GM12878 (cell line): ENCODE data around the gene TCF4. TPM values are rescaled to one million over a fixed set of nuclear protein-coding genes. Genes with fewer than 3 reads are reported as not detected.

ENCODE experiments used
- ATAC-seq: fragments of 200-7000 bp; cut with Tn5 transposase; 3 replicates; pipeline ENCODE4 v1.9.1; 2020; ENCODE audit warnings: mild to moderate bottlenecking, moderate library complexity
- BruUV-seq: library from RNA; stranded (reverse); fragments of 400-500 nt; replicated peaks from 2 replicates; lab custom pipeline; 2021; lab: Mats Ljungman, UMichigan
- CTCF ChIA-PET: fragments of 300-600 bp; sonication (Branson Sonifier 250); formaldehyde crosslinking; extraction: SDS; loops from one replicate; lab custom pipeline; 2021; ENCODE audit warnings: inconsistent platforms; lab: Yijun Ruan, JAX
- POLR2A ChIA-PET: fragments of 350-600 bp; formaldehyde crosslinking; extraction: SDS; loops from one replicate; lab custom pipeline; 2021; ENCODE audit warnings: inconsistent platforms; lab: Charles Lee
- RAD21 ChIA-PET: fragments of 300-600 bp; sonication (Branson Sonifier 250); formaldehyde crosslinking; loops from one replicate; lab custom pipeline; 2023; ENCODE audit warnings: antibody characterized with exemption; ENCODE audit not compliant: unreplicated experiment; lab: Charles Lee
- SMC1A ChIA-PET: fragments of 300-600 bp; sonication (Branson Sonifier 250); formaldehyde crosslinking; loops from one replicate; lab custom pipeline; 2023; ENCODE audit not compliant: unreplicated experiment, uncharacterized antibody; lab: Charles Lee
- DNase-seq: peaks from one replicate; pipeline ENCODE4 v3.0.0-alpha.2; 2011; ENCODE audit warnings: low read depth, low spot score
- FAIRE-seq: peaks from 3 replicates; lab custom pipeline; 2011; peaks lifted over from hg19 to GRCh38; lab: Jason Lieb, UNC
- H2AFZ ChIP-seq: 2 replicates; pipeline ENCODE4 v1.6.0; 2011; ENCODE audit warnings: low read depth, low read length, control low read depth; ENCODE audit not compliant: control insufficient read depth
- H3K27ac ChIP-seq: 2 replicates; pipeline ENCODE4 v1.5.1; 2011; ENCODE audit warnings: control low read depth; ENCODE audit not compliant: control insufficient read depth, insufficient read depth
- H3K27me3 ChIP-seq, 2 experiments: replicated peaks in 1 of 2; 2 replicates each; pipeline versions ENCODE4 v1.6.0 to v1.6.1; 2011; ENCODE audit warnings: low read length in 1 of 2; ENCODE audit not compliant: control insufficient read depth in 2 of 2, insufficient read depth in 2 of 2
- H3K36me3 ChIP-seq, 2 experiments: 2 replicates each; pipeline ENCODE4 v1.5.1; 2011; ENCODE audit warnings: low read length in 1 of 2; ENCODE audit not compliant: control insufficient read depth in 2 of 2, insufficient read depth in 2 of 2
- H3K4me1 ChIP-seq: 2 replicates; pipeline ENCODE4 v1.6.1; 2011; ENCODE audit warnings: mild to moderate bottlenecking, low read length, moderate library complexity, mixed read lengths; ENCODE audit not compliant: control insufficient read depth, insufficient read depth
- H3K4me2 ChIP-seq: 2 replicates; pipeline ENCODE4 v1.6.0; 2011; ENCODE audit warnings: control low read depth; ENCODE audit not compliant: control insufficient read depth, insufficient read depth
- H3K4me3 ChIP-seq: fragments of 200-600 bp; sonication (generic); 2 replicates; pipeline ENCODE4 v1.5.1; 2016
- H3K79me2 ChIP-seq: 2 replicates; pipeline ENCODE4 v1.6.0; 2011; ENCODE audit warnings: low read length; ENCODE audit not compliant: control insufficient read depth, insufficient read depth
- H3K9ac ChIP-seq: 2 replicates; pipeline ENCODE4 v1.8.0; 2011; ENCODE audit warnings: low read length, control low read depth, mixed read lengths; ENCODE audit not compliant: control insufficient read depth, insufficient read depth
- H3K9me3 ChIP-seq: replicated peaks from 3 replicates; pipeline ENCODE4 v1.5.1; 2011; ENCODE audit warnings: mild to moderate bottlenecking, low read length; ENCODE audit not compliant: control insufficient read depth, insufficient read depth
- H4K20me1 ChIP-seq: 2 replicates; pipeline ENCODE4 v1.6.0; 2011; ENCODE audit not compliant: control insufficient read depth, insufficient read depth
- BCL11A ChIP-seq: IDR thresholded peaks from 2 replicates; pipeline ENCODE4 v1.6.1; 2011; ENCODE audit warnings: low read depth, low read length
- CHD4 ChIP-seq: fragments of 200-600 bp; sonication (generic); IDR thresholded peaks from 2 replicates; pipeline ENCODE4 v1.6.1; 2016; ENCODE audit warnings: mild to moderate bottlenecking
- EGR1 ChIP-seq, 2 experiments: IDR thresholded peaks; 1 replicate in 1 of 2; 2 replicates in 1 of 2; pipeline ENCODE4 v1.6.1; 2011 to 2012; ENCODE audit warnings: low read depth in 2 of 2, low read length in 2 of 2, borderline replicate concordance in 1 of 2, mild to moderate bottlenecking in 1 of 2, moderate library complexity in 1 of 2
- KDM1A ChIP-seq: fragments of 200-600 bp; sonication (generic); IDR thresholded peaks from 2 replicates; pipeline ENCODE4 v1.6.1; 2016; ENCODE audit warnings: borderline replicate concordance
- NKRF ChIP-seq: fragments of 450-650 bp; conservative IDR thresholded peaks from 2 replicates; pipeline ENCODE4 v1.6.1; 2017; ENCODE audit warnings: mild to moderate bottlenecking, moderate library complexity
- POLR2A ChIP-seq: IDR thresholded peaks from 2 replicates; pipeline ENCODE4 v1.6.1; 2011; ENCODE audit warnings: low read depth, mild to moderate bottlenecking, low read length
- STAT1 ChIP-seq: fragments of 450-650 bp; conservative IDR thresholded peaks from 2 replicates; pipeline ENCODE4 v1.6.1; 2014; ENCODE audit warnings: antibody characterized with exemption, mild to moderate bottlenecking
- TBL1XR1 ChIP-seq: IDR thresholded peaks from 2 replicates; pipeline ENCODE4 v1.6.1; 2012; ENCODE audit warnings: low read depth, low read length, improper control_type of control experiment
- ZBTB40 ChIP-seq: fragments of 450-650 bp; IDR thresholded peaks from 2 replicates; pipeline ENCODE4 v1.6.1; 2016; ENCODE audit warnings: mild to moderate bottlenecking, moderate library complexity, borderline replicate concordance
- ZSCAN29 ChIP-seq: fragments of 450-650 bp; IDR thresholded peaks from 2 replicates; pipeline ENCODE4 v1.6.1; 2017; ENCODE audit warnings: mild to moderate bottlenecking, moderate library complexity
- in situ Hi-C: fragments of 300-500 bp; cut with MboI; formaldehyde crosslinking; loops from 9 replicates; pipeline ENCODE4 v1.14.3; 2018; ENCODE audit warnings: mixed read lengths
- intact Hi-C: fragments of 100-400 bp; cut with micrococcal nuclease; formaldehyde crosslinking; loops from one replicate; pipeline ENCODE4 v1.14.2; 2022; ENCODE audit not compliant: unreplicated experiment
- polyA plus RNA-seq, 11 experiments: library from polyadenylated mRNA; depleted of rRNA in 4 of 11; unstranded in 6 of 11; stranded (reverse) in 5 of 11; fragments of >200 nt; fragmentation: Nextera tagmentation in 4 of 11; fragmentation: Illumina TruSeq in 1 of 11; extraction: Ambion mirVana in 4 of 11; extraction: Trizol in 1 of 11; gene quantifications; 1 replicate in 1 of 11; 2 replicates in 10 of 11; pipeline versions ENCODE4 v1.2.1 to v1.2.3, GENCODE V29; 2011 to 2016; ENCODE audit warnings: inconsistent platforms in 2 of 11, missing spikeins in 2 of 11, low read depth in 1 of 11
- total RNA-seq, 4 experiments: library from RNA; depleted of rRNA in 3 of 4; stranded (reverse); fragments of >200 nt in 3 of 4; fragmentation: Illumina TruSeq in 1 of 4; extraction: Trizol in 1 of 4; gene quantifications; 2 replicates each; pipeline versions ENCODE4 v1.2.1 to v1.2.3, GENCODE V29; 2013 to 2021

The TCF4 gene
- total and polyA plus RNA-seq, 10 of the 15 experiments (the other 5 are each of a cell fraction or from before 2014, with no cell fraction given), result 15.2 to 94.0 (median 31.5) TPM

- TF ChIP-seq NKRF, result no peak
- no peak for TF ChIP-seq KDM1A
- TF ChIP-seq BCL11A, result no peak
- no peak for TF ChIP-seq TBL1XR1
- TF ChIP-seq CHD4, result no peak
- no peak for TF ChIP-seq EGR1 (IDR thresholded peaks at IDR 0.05; ENCODE audit: borderline replicate concordance in 1 of 2, low read depth in 2 of 2, low read length in 2 of 2)
- no peak for TF ChIP-seq POLR2A
- TF ChIP-seq ZSCAN29, result no peak
These were observed 388.6 kb downstream of the TCF4 start (continued) for GRCh38 chr18:55199291-55199963.

- Histone ChIP-seq H3K4me3 (no peak overlapping the region), H3K4me2 (no peak overlapping the region), H4K20me1 (no peaks in the 10 kb centered on the region), H3K27ac (no peak overlapping the region), H3K36me3 (no peaks in the 10 kb centered on the region), H3K27me3 (peaks cover 0 to 2% of the 10 kb centered on the region in 2 experiments; a peak in 1 of 4 replicates), H3K79me2 (no peaks in the 10 kb centered on the region), H2AFZ (no peak overlapping the region), H3K9ac (no peak overlapping the region), H3K9me3 (no peaks in the 10 kb centered on the region), H3K4me1 (no peaks in the 10 kb centered on the region)
- ATAC-seq (no peak), DNase-seq (no peak), FAIRE-seq (no peak)
- in situ Hi-C loops, result no loop called here
- ChIA-PET SMC1A (no interaction called here), CTCF (interaction anchor here (0.5 to 0.6 kb wide), 2 partner anchors 844 to 877 kb away, joined by 3 read pairs; no protein-coding TSS in a partner anchor), RAD21 (no interaction called here), POLR2A (interaction anchor here (0.7 kb wide), 1 partner anchor 839 kb away, joined by 5 read pairs; no protein-coding TSS in a partner anchor)
- no TSS peak for BruUV-seq
- TF ChIP-seq ZBTB40, result peak; percentile 50; the same call in 1 of the 2 replicates
- no peak for TF ChIP-seq STAT1
- intact Hi-C loops, result no loop called here
These were observed 392.1 kb downstream of the TCF4 start for GRCh38 chr18:55195863-55196262.
